ENCODE results near the gene MBD5.
A peak's percentile ranks its signal among the peaks of the same experiment; 100 is the strongest.

The MBD5 gene

GRCh38 chr2:148508878-148509287 lies 488.0 kb downstream of the MBD5 start:
- H3K9ac ChIP-seq (ENCODE audit: low read depth, low read length, poor library complexity): no peak overlapping the region
- WGBS, 2 donors (ENCODE audit: extremely low coverage in 2 of 2, insufficient read length in 2 of 2, insufficient replicate concordance in 1 of 2): no CpG with 5 or more reads among the region's 3 CpGs
- no peak overlapping the region for H3K18ac ChIP-seq (ENCODE audit: low read length)
- H3K4me3 ChIP-seq (ENCODE audit: low read length in 2 of 2): no peak overlapping the region
- H2BK5ac ChIP-seq (ENCODE audit: low read length): no peak overlapping the region
- H2AFZ ChIP-seq (ENCODE audit: low read length): peak overlapping the region; percentile 76
- H3K4ac ChIP-seq (ENCODE audit: low read length): no peak overlapping the region
- H2BK15ac ChIP-seq (ENCODE audit: low read length): no peak overlapping the region
- no peak overlapping the region for H4K91ac ChIP-seq (ENCODE audit: low read depth, low read length, poor library complexity)
- no peak overlapping the region for H3K4me2 ChIP-seq (ENCODE audit: insufficient read depth, low read length, poor library complexity, severe bottlenecking)
- no peaks in the 10 kb centered on the region for H3K79me1 ChIP-seq (ENCODE audit: low read depth, low read length)
- no peaks in the 10 kb centered on the region for H3K27me3 ChIP-seq (ENCODE audit: control insufficient read depth in 3 of 3, insufficient read depth in 3 of 3, low read depth in 1 of 3, low read length in 3 of 3)
- H2AK5ac ChIP-seq (ENCODE audit: low read depth, low read length): no peak overlapping the region
- no peak overlapping the region for H4K8ac ChIP-seq (ENCODE audit: low read depth, low read length)
- no peak overlapping the region for H3K14ac ChIP-seq (ENCODE audit: low read length)
- H3K9me3 ChIP-seq (replicated peaks in 1 of 2; ENCODE audit: control insufficient read depth in 2 of 2, insufficient read depth in 1 of 2, low read depth in 1 of 2, low read length in 2 of 2): no peaks in the 10 kb centered on the region
- no peak for DNase-seq (ENCODE audit: low spot score)
- no peak overlapping the region for H2BK120ac ChIP-seq (ENCODE audit: low read depth, low read length)
- no peak overlapping the region for H2BK12ac ChIP-seq (ENCODE audit: low read length)
- H3K27ac ChIP-seq (replicated peaks; ENCODE audit: low read length): no peak overlapping the region
- peaks cover 0 to 2% of the 10 kb centered on the region in 2 donors for H3K36me3 ChIP-seq (replicated peaks in 1 of 2; ENCODE audit: control insufficient read depth in 2 of 2, insufficient read depth in 2 of 2, low read length in 2 of 2)
- H3K4me1 ChIP-seq (ENCODE audit: control insufficient read depth in 2 of 2, insufficient read depth in 1 of 2, low read depth in 1 of 2, low read length in 2 of 2): peaks cover 0 to 4% of the 10 kb centered on the region in 2 donors
- H3K23ac ChIP-seq (ENCODE audit: low read depth, low read length, poor library complexity): no peak overlapping the region

- peak; percentile 76 for DNase-seq (ENCODE audit: low spot score)
- no peaks in the 10 kb centered on the region for H3K27me3 ChIP-seq (ENCODE audit: control insufficient read depth in 3 of 3, insufficient read depth in 3 of 3, low read depth in 1 of 3, low read length in 3 of 3)
- no peak overlapping the region for H3K18ac ChIP-seq (ENCODE audit: low read length)
- no CpG with 5 or more reads among the region's 14 CpGs for WGBS, 2 donors (ENCODE audit: extremely low coverage in 2 of 2, insufficient read length in 2 of 2, insufficient replicate concordance in 1 of 2)
- no peaks in the 10 kb centered on the region for H3K9me3 ChIP-seq (replicated peaks in 1 of 2; ENCODE audit: control insufficient read depth in 2 of 2, insufficient read depth in 1 of 2, low read depth in 1 of 2, low read length in 2 of 2)
- no peak overlapping the region for H3K23ac ChIP-seq (ENCODE audit: low read depth, low read length, poor library complexity)
- H3K14ac ChIP-seq (ENCODE audit: low read length): no peak overlapping the region
- H3K36me3 ChIP-seq (replicated peaks in 1 of 2; ENCODE audit: control insufficient read depth in 2 of 2, insufficient read depth in 2 of 2, low read length in 2 of 2): peaks cover 0 to 5% of the 10 kb centered on the region in 2 donors
- H2BK12ac ChIP-seq (ENCODE audit: low read length): no peak overlapping the region
- no peak overlapping the region for H3K27ac ChIP-seq (replicated peaks; ENCODE audit: low read length)
- no peak overlapping the region for H3K4me3 ChIP-seq (ENCODE audit: low read length in 2 of 2)
- no peak overlapping the region for H3K9ac ChIP-seq (ENCODE audit: low read depth, low read length, poor library complexity)
- H3K4me2 ChIP-seq (ENCODE audit: insufficient read depth, low read length, poor library complexity, severe bottlenecking): peak overlapping the region; percentile 49
- H2BK120ac ChIP-seq (ENCODE audit: low read depth, low read length): no peak overlapping the region
- no peak overlapping the region for H3K4ac ChIP-seq (ENCODE audit: low read length)
- no peak overlapping the region for H4K8ac ChIP-seq (ENCODE audit: low read depth, low read length)
- peak overlapping the region; percentile 76 for H2AFZ ChIP-seq (ENCODE audit: low read length)
- H3K4me1 ChIP-seq (ENCODE audit: control insufficient read depth in 2 of 2, insufficient read depth in 1 of 2, low read depth in 1 of 2, low read length in 2 of 2): peaks cover 0 to 4% of the 10 kb centered on the region in 2 donors
- H3K79me1 ChIP-seq (ENCODE audit: low read depth, low read length): no peaks in the 10 kb centered on the region
- H2BK15ac ChIP-seq (ENCODE audit: low read length): no peak overlapping the region
- H2AK5ac ChIP-seq (ENCODE audit: low read depth, low read length): no peak overlapping the region
- H2BK5ac ChIP-seq (ENCODE audit: low read length): no peak overlapping the region
- no peak overlapping the region for H4K91ac ChIP-seq (ENCODE audit: low read depth, low read length, poor library complexity)
These were observed 488.5 kb downstream of the MBD5 start for GRCh38 chr2:148509288-148509902.

DNA sequence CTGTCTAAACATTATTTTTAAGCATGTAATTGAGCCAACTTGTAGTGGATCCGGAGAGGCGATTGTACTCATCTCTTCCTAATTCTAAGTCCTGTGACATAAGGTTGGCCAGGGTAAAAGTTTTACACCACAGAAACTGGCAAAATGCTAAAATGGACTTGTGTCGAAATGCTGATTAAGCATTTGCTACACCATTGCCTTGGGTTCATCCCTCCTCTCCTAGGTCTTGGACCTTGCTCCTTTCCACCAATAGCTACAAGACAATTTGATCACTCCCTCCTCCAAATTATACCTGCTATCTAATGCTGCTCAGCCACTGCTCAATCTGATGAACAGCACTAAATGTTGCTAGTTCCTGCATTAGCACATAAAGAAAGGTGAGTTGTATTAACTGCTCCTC lies 491.0 kb downstream of the MBD5 start:
- no peak overlapping the region for H3K4me3 ChIP-seq (ENCODE audit: low read length in 2 of 2)

DNA sequence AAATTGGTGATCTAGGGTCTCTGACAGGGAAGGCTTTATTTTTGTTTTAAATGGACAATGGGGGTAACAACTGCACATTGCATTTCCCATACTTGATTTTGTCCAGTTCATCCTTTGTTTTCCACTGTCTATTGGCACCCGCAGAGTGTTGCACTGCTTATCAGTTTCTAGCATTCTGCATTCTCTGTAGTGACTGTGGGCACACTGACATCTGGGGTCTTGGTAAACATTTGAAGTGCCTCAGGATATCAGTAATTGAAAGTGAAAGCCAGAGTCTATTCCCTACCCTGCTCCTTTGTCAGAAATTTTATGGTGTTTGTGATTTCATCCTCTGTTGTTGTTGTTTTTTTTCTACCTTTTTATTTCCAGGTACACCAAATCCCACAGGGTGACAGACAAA lies 491.6 kb downstream of the MBD5 start:
- Histone ChIP-seq H2AFZ (ENCODE audit: low read length) (no peak overlapping the region), H3K14ac (ENCODE audit: low read length) (no peak overlapping the region), H3K4me3 (ENCODE audit: low read length in 2 of 2) (no peak overlapping the region), H3K4ac (ENCODE audit: low read length) (no peak overlapping the region), H3K9ac (ENCODE audit: low read depth, low read length, poor library complexity) (no peak overlapping the region), H2AK5ac (ENCODE audit: low read depth, low read length) (no peak overlapping the region), H3K18ac (ENCODE audit: low read length) (no peak overlapping the region), H3K27me3 (ENCODE audit: control insufficient read depth in 3 of 3, insufficient read depth in 3 of 3, low read depth in 1 of 3, low read length in 3 of 3) (no peaks in the 10 kb centered on the region), H3K23ac (ENCODE audit: low read depth, low read length, poor library complexity) (no peak overlapping the region), H2BK5ac (ENCODE audit: low read length) (no peak overlapping the region), H2BK12ac (ENCODE audit: low read length) (no peak overlapping the region), H3K4me1 (ENCODE audit: control insufficient read depth in 2 of 2, insufficient read depth in 1 of 2, low read depth in 1 of 2, low read length in 2 of 2) (peaks cover 4 to 5% of the 10 kb centered on the region in 2 donors), H4K91ac (ENCODE audit: low read depth, low read length, poor library complexity) (no peak overlapping the region), H3K36me3 (replicated peaks in 1 of 2; ENCODE audit: control insufficient read depth in 2 of 2, insufficient read depth in 2 of 2, low read length in 2 of 2) (peaks cover 0 to 7% of the 10 kb centered on the region in 2 donors), H3K4me2 (ENCODE audit: insufficient read depth, low read length, poor library complexity, severe bottlenecking) (no peak overlapping the region), H2BK120ac (ENCODE audit: low read depth, low read length) (no peak overlapping the region), H4K8ac (ENCODE audit: low read depth, low read length) (no peak overlapping the region), H3K9me3 (replicated peaks in 1 of 2; ENCODE audit: control insufficient read depth in 2 of 2, insufficient read depth in 1 of 2, low read depth in 1 of 2, low read length in 2 of 2) (no peaks in the 10 kb centered on the region), H3K79me1 (ENCODE audit: low read depth, low read length) (no peaks in the 10 kb centered on the region), H2BK15ac (ENCODE audit: low read length) (no peak overlapping the region), H3K27ac (replicated peaks; ENCODE audit: low read length) (no peak overlapping the region)
- no CpG with 5 or more reads among the region's 1 CpG for WGBS, 2 donors (ENCODE audit: extremely low coverage in 2 of 2, insufficient read length in 2 of 2, insufficient replicate concordance in 1 of 2)
- DNase-seq (ENCODE audit: low spot score): no peak

More for the DNA sequence above, 491.0 kb downstream of the MBD5 start:
- H2BK5ac ChIP-seq (ENCODE audit: low read length): no peak overlapping the region
- no peak overlapping the region for H3K18ac ChIP-seq (ENCODE audit: low read length)
- H3K9me3 ChIP-seq (replicated peaks in 1 of 2; ENCODE audit: control insufficient read depth in 2 of 2, insufficient read depth in 1 of 2, low read depth in 1 of 2, low read length in 2 of 2): no peaks in the 10 kb centered on the region
- no peak overlapping the region for H2BK120ac ChIP-seq (ENCODE audit: low read depth, low read length)
- DNase-seq (ENCODE audit: low spot score): no peak
- H3K27me3 ChIP-seq (ENCODE audit: control insufficient read depth in 3 of 3, insufficient read depth in 3 of 3, low read depth in 1 of 3, low read length in 3 of 3): no peaks in the 10 kb centered on the region
- H2BK12ac ChIP-seq (ENCODE audit: low read length): no peak overlapping the region
- no peak overlapping the region for H3K9ac ChIP-seq (ENCODE audit: low read depth, low read length, poor library complexity)
- H3K23ac ChIP-seq (ENCODE audit: low read depth, low read length, poor library complexity): no peak overlapping the region
- no CpG with 5 or more reads among the region's 3 CpGs for WGBS, 2 donors (ENCODE audit: extremely low coverage in 2 of 2, insufficient read length in 2 of 2, insufficient replicate concordance in 1 of 2)
- H2AFZ ChIP-seq (ENCODE audit: low read length): no peak overlapping the region
- no peak overlapping the region for H4K91ac ChIP-seq (ENCODE audit: low read depth, low read length, poor library complexity)
- peaks cover 0 to 7% of the 10 kb centered on the region in 2 donors for H3K36me3 ChIP-seq (replicated peaks in 1 of 2; ENCODE audit: control insufficient read depth in 2 of 2, insufficient read depth in 2 of 2, low read length in 2 of 2)
- no peak overlapping the region for H3K4ac ChIP-seq (ENCODE audit: low read length)
- no peak overlapping the region for H3K4me2 ChIP-seq (ENCODE audit: insufficient read depth, low read length, poor library complexity, severe bottlenecking)
- peaks cover 0 to 4% of the 10 kb centered on the region in 2 donors for H3K4me1 ChIP-seq (ENCODE audit: control insufficient read depth in 2 of 2, insufficient read depth in 1 of 2, low read depth in 1 of 2, low read length in 2 of 2)
- no peak overlapping the region for H2BK15ac ChIP-seq (ENCODE audit: low read length)
- no peak overlapping the region for H2AK5ac ChIP-seq (ENCODE audit: low read depth, low read length)
- no peak overlapping the region for H3K27ac ChIP-seq (replicated peaks; ENCODE audit: low read length)
- no peaks in the 10 kb centered on the region for H3K79me1 ChIP-seq (ENCODE audit: low read depth, low read length)
- no peak overlapping the region for H4K8ac ChIP-seq (ENCODE audit: low read depth, low read length)
- H3K14ac ChIP-seq (ENCODE audit: low read length): no peak overlapping the region
